ENCODE data around the gene CDHR1.
"Not testable (repeated sequence)": the region's sequence is repeated elsewhere in the genome, so short reads cannot be mapped to it uniquely, and the experiment has no call there.

Gene CDHR1

DNA sequence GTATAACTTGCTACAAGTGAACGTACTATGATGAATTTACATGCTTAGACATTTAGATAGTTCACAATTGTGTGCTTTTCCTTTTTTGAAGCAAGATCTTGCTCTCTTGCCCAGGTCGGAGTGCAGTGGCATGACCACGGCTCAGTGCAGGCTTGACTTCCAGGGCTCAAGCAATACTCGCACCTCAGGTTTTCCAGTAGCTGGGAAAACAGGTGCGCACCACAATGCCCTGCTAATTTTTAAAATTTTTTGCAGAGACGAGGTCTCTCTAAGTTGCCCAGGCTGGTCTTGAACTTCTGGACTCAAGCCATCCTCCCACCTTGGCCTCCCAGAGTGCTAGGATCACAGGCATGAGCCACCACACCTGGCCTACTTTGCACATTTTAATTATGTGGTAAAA lies 18.9 kb upstream of the CDHR1 start:
- DNase-seq (ENCODE audit: low read depth), result no peak

DNA sequence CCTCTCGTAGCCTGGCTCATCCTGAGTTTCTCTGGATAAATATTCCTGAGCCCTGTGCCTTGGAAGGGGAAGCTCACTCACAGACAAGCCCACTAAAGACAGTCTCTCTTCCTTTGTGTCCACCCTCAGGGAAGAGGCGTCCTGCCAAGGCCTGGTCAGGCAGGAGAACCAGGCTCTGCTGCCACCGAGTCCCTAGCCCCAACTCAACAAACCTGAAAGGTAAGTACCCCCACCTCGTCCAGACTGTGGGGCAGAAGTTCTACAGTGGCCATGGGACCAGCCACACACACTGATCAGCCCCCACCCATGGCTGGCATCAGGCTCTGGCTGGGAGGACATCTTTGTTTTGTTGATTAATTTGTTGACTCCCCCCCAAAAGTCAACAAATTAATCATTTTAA lies 18.0 kb upstream of the CDHR1 start:
- no peak for DNase-seq (ENCODE audit: low read depth)

DNA sequence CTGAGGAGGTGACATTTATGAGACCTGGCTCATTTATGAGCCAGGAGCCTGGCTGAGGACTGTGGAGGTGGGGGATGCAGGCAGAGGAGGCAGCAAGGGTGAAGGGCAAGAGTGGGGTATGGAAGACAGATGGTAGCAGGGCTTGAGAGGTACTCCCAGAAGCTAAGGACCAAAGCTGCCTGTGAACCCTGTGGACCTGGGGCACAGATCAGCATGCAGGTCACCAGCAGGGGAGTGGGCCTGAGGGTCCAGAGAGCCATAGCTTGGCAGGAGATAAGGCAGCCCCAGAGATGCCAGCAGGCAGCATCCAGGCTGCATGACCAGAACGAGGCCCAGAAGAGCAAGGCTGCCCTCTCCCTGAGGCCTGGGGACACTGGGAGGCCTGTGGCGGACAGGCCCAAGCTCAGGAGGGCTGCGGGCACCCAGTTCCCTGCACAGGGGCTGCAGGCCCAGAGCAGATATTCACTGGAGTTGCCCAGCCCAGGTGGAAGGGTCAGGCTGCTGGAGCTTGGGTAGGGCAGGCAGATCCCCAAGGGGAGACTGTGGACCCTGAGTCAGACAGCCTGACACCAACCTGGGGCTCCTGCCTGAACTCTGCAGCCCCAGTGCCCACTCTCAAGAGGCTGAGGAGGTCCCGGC lies 17.4 kb upstream of the CDHR1 start:
- no peak for DNase-seq (ENCODE audit: low read depth)

DNA sequence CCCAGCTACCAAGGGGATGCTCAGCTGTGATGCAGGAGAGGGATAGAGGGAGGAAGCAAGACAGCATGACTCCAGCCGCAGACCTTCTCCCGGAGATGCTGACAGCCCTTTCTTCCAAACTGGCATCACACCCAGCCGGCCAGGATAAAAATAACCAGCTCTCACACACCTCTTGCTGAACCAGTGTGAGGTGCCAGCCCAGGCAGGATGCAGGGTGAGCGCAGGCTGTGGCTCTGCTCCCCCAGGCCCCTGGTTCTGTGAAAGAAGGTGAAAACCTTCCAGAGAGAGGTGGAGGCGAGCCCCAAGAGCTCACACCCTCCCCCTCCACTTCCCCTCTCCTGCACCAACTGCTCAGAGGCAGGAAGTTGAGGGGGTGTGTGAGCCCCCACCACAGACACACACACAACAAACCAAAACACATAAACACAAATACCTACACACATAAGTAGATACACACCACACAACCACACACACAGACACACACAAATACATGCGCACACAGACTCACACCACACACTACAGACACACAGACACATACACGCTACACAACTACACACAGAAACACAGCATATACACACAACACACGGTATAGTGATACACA lies 16.7 kb upstream of the CDHR1 start:
- no peak for DNase-seq (ENCODE audit: low read depth)

DNA sequence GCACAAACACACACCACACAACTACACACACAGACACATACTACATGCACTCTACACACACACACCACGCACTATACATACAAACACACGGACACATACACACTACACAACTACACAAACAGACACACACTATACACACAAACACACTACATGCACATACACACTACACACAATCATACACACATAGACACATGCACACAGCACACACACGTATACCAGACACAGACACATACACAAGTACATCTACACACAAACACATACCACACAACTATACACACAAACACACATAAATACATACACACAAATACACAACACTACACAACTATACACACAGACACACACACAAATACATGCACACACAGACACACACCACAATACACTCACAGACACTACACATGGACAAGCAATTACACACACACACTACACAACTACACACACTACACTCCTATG lies 16.2 kb upstream of the CDHR1 start:
- no peak for DNase-seq (ENCODE audit: low read depth)

DNA sequence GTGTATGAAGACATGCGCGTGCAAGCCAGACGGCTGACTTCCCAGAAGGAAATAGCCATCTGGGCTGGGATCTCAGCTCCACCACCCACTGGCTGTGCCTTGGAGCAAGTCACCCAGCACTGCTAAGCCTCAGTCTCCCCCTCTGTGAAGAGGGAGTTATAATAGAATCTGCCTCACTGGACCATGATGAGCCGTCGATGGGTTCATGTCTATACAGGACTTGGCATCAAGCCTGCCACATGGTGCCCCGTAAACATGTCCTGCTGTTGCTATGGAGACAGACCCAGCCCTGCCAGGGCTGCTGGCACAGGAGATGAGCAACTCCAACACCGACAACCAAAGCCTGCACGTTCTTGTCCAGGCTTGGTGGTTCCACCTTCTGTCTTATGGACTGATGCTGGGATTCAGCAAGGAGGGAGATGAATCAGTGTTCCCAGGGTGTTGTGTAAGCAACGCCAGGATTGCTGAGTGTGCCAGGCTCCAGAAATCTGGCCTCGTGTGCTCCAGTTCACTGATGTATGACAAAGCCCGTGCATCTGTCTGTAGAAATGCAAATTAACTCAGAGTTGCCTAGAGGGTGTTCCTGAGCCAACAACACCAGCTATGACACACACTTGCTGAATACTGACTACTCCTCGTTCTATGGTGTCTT lies 15.2 kb upstream of the CDHR1 start:
- DNase-seq (ENCODE audit: low read depth), result no peak

DNA sequence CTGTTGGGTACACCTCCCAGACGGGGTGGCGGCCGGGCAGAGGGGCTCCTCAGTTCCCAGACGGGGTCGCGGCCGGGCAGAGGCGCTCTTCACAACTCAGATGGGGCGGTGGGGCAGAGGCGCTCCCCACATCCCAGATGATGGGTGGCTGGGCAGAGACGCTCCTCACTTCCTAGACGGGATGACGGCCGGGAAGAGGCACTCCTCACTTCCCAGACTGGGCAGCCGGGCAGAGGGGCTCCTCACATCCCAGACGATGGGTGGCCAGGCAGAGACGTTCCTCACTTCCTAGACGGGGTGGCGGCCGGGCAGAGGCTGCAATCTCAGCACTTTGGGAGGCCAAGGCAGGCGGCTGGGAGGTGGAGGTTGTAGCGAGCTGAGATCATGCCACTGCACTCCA lies 14.0 kb upstream of the CDHR1 start:
- not testable (repeated sequence) for DNase-seq (ENCODE audit: low read depth)

DNA sequence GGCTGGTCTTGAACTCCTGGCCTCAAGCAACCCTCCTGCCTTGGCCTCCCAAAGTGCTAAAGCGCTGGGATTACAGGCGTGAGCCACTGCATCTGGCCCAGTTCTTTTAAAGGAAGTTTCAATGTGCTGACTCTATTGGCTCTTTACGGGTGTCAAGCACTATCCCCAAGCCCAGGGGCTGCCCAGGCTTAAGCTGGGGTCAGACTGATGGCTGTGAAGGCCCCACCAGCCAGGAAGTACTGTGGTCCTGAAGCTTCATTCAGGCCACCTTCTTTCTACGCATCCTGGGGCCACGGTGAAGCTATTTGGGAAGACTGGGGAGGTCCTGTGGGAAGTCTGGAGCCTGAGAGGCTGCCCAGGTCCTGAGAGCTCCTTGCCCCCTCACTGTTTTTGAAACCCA lies 12.7 kb upstream of the CDHR1 start:
- DNase-seq (ENCODE audit: low read depth), result no peak

DNA sequence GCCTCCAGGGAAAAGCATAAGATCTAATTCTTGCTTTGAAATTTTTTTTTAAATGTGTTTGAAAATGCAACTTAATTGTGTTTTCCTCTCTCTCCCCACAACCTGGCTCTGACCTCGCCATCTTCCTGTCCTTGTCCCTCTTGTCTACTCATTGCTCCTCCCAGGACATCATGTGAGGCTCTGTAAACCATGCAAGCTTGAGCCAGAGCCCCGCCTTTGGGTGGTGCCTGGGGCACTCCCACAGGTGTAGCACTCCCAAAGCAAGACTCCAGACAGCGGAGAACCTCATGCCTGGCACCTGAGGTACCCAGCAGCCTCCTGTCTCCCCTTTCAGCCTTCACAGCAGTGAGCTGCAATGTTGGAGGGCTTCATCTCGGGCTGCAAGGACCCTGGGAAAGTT lies 9.8 kb upstream of the CDHR1 start:
- DNase-seq (ENCODE audit: low read depth), result no peak

DNA sequence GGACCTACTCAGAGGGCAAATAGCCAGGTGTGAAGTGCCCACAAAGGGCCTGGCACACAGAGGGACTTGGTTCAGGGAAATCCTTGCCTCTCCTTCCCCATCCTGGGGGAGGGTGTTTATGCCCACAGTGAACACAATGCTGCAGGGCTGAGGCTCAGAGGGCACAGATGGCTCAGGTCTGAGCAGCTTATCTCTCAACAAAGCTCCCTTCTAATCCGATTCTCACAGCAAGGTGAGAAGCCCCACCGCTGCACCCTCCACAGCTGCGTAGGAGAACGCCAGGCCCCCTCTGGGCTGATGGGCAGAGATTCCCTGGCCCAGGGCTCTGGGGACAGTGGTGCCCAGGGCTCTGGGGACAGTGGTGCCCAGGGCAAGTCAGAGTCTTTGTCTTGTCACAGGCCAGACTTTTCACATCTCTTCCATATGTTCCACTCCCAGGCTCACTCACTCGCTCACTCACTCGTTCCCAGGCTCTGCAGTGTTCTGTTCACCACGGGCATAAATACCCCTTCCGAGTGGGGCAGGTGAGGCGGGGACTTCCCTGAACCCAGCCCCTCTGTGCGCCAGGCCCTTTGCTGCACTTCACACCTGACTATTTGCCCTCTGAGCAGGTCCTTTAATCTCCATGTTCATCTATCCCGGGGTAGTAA lies 8.7 kb upstream of the CDHR1 start:
- no peak for DNase-seq (ENCODE audit: low read depth)

DNA sequence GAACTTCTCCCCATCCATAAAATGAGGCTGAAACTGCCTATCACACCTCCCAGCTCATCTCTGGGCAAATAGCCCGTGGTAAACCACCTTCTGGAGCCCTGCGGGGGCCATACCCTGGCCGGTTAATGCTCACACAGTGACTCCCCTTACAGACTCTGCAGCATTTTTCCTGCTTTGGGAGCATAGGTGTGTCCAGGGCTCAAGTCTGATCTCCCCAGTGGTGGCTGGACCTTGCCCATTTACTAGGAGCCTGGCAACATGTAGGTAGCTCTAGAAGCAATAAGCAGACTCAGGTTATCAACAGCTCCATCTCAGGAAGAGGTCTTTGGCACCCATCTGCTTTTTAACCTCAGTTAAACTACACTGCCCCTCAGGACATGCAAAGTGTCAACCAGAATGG lies 5.5 kb upstream of the CDHR1 start:
- no peak for DNase-seq (ENCODE audit: low read depth)

DNA sequence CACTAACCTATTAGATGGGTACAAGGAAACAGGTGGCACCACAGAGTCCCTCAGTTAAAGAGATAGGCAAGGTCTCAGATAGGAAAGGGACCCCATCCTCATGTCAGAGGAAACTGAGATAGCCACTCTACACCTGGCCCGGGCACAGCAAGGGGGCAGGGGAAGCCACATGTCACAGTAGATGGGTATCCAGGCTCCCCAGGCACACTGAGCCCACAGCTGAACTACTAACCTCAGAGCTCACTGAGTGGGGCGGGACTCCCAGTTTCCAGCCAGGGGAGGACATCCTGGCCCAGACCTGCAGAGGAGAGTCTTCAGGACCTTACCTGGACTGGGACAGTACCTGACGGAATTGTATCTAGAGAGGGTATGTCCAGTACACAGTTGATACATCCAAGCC lies 3.7 kb upstream of the CDHR1 start:
- DNase-seq (ENCODE audit: low read depth), result no peak

DNA sequence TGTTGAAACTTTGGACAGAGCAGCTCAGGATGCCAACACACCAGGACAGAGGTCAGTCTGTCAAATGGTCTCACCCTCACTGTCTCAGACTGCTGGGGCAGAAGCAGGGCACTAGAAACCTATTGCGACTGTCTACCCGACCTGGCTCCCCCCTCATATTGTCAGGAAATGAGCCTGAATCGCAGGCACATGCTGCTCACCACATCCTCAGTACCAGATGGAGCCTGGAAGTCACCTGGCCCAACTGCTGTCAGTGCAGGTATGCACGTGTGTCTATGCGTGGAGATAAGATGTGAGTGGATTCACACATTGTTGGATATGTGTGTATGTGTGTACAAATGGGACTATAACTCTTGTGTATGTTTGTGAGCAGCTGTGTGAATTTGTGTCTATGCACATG lies 3.2 kb upstream of the CDHR1 start:
- no peak for DNase-seq (ENCODE audit: low read depth)

DNA sequence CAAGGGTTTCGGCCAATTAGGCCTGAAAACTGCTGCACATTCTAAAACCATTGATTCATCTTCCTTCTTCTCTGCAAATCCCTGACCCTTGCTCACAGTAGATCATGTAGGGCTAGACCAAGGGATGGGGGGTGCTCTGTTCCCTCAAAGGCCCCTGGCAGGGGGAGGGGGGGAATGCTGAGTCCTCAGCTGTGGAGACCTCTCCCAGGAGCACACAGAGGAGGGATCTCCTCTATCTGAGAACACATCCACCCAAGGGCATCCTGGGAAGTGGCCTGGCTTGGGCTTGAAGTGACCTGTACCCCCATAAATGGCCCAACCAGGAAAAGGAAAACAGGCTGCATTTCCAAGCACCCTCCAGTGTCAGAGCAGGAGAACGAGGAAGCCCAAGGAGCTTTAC lies 1.0 kb upstream of the CDHR1 start:
- no peak for DNase-seq (ENCODE audit: low read depth)

DNA sequence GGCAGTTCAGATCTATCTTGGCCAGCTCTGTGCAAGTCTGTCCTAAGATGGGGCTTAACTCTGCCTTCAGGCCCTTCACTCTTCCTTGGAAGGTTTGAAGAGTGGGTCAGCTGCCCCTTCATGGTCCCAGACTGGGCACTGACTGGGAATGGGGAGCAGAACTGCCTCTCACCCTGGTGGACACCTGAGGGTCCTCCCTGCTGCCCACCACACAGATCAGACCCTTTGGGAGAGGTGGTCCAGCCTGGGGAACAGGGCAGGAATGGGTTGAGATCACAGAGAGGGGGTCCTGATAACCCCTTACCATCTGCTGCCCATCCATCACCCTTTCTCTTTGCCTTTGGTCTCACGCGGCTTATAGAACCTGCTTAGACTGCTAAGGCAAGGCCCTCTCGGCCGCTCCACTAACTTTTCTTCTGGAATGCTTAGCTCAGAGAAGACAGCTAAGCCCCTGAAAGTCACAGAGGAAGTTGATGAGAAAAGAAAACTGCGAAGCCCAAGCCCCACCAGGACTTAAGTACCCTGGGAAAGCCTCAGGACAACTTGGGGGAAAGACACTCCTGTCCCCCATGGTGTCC lies 402 bp upstream of the CDHR1 start:
- no peak for DNase-seq (ENCODE audit: low read depth)

DNA sequence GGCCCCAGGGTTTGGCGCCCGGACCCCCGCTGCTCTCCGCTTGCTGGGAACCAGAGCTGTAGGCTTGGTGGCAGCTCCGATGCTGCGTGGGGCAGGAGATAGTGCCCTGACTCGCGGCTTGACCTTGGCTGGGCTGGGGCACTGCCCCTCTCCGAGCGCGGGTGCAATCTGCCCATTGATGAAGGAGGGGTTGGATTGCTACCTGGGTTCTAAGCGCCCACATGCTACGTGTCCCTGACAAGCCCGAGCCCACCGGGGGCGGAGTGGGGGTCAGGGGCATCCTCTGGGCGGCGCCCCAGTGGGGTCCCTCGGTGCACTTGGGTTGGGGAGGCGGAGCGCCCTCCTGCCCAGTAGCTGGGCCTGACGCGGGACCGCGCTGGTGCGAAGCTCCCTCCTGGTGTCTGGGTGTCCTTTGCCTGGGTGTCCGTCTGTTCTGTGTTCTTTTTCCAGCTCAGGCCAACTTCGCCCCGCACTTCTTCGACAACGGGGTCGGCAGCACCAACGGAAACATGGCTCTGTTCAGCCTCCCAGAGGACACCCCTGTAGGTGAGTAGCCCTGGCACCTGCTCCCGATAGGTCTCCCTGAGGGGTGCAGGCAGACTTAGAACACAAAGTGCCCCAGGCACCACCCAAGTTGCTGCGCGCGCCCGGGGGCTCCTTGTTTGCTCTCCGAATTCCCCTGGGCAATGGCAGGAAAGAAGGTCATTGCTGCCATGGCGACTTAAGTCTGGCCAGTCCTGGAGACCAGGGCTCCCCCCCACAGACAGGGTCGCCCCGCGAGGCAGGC lies 900 bp downstream of the CDHR1 start:
- DNase-seq (ENCODE audit: low read depth), result no peak

DNA sequence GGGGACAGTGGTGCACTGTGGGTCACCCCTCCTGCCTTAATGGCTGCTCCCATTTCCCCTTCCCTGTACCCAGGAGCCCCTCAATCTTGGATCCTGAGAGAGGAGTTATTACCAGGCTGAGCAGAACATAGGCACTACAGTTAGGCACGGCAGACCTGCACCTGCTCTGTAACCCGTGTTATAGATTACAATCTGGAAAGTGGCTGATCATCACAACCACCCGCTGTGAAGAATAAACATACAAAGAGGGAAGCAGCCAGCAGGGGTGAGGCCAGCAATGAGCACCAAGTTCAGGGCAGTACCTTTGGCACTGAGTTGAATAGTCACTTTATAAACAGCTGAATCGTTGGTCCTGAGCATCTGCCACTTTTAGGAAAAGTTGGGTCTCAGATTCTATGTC lies 1.7 kb downstream of the CDHR1 start:
- no peak for DNase-seq (ENCODE audit: low read depth)

DNA sequence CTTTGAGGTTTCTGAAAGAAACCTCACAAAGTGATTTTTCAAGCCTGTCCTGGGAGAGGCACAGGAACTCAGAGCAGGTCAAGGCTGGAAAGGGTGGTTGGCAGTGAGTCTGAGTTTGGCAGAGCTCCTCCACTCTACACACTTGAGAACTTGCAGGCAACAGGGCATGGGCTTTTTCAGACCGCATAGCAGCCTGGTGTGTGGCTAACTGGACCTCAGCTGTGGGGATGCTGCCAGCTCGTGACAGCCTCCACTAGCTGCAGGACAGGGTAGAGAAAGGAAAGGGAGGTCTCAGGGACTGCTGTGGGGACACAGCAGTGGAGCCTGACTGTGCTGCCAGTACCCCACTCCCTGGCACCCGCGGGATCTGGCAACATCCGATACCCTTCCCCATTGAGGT lies 2.6 kb downstream of the CDHR1 start:
- no peak for DNase-seq (ENCODE audit: low read depth)

DNA sequence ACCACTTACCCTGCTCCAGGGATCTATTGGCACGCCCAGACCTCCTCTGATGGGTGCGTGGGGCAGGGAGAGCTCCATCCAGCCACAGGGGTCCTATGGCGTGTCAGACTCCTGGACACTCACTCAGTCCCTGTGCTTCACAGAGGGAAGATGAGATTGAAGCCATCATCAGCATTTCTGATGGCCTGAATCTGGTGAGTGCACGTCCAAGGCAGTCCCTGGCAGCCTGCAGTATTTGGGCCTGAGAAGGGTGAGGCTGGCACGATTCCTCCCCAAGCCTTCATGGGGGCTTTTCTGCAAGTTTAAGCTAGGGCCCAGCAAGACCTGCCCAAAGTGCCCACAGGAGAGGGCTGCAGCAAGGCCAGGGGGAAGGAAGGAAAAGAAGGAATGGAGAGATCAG lies 3.3 kb downstream of the CDHR1 start:
- DNase-seq (ENCODE audit: low read depth), result no peak

DNA sequence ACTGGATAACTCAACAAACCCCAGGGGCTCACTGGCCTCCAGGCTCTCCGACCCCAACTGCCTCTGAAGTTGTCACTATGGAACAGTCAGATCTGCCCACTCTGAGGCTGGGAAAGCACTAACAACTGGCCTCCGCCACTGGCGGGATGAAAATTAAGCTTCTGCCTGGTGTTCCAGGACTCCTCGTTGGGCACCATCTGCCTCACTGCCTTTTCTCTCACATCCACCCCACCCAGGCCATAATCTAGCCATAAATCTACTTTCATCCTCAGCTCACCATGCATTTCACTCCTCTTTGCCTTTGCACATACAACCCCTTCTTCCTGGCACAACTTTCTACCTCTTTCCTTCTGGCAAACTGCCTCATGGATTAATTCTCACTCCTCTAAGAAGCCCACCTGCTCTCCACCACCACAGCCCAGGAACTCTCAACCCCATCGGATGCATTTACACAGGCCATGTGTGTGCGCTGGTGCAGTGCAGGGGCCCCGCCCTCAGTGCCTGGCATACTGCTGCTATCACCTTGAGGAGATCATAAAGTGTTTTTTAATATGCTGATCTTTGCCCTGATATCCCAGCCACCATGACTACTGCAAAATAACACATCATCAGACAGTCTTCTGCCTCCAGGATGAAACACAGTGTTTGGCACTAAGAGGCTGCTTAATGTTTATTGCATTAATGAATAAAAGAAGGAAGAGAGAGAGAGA lies 4.0 kb downstream of the CDHR1 start:
- no peak for DNase-seq (ENCODE audit: low read depth)

DNA sequence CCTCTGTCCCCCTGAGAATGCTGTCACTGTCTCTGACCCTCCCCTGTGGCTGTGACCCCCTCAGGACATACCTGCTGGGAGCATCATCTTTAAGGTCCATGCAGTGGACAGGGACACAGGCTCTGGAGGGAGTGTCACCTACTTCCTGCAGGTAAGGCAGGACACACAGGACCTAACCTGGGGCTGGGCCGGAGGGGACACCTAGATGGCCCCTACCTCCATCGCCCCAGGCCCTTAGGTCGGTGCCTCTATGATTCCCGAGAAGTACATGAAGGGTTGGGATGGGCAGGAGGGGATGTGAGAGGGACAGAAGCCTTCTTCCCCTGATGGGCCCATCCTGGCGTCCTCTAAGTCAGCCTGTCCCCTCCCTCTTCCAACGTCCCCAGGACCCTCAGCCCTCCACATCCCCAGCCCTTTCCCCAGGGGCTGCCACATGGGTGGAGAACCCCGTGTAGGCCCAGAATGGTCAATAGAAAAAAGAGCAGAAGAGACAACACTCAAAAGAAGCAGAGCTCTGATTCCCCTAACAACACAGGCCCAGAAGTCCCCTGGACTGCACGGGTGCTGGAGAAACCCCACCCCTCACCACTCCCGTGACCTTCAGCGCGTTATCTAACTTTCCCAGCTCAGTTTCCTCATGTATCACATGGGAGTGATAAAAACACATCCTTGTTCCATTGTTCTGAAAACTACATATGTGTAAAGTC lies 6.4 kb downstream of the CDHR1 start:
- DNase-seq (ENCODE audit: low read depth), result no peak

Measured in stimulated activated CD8-positive, alpha-beta memory T cell treated with anti-CD3 and anti-CD28 coated beads, Interleukin-7, amount 100 ng/mL, for 24 hours (primary cell).